Stimulated activated naive CD8-positive, alpha-beta T cell treated with anti-CD3 and anti-CD28 coated beads, Interleukin-15, Interleukin-2, amounts not matched to agents 100 U/mL and 50 U/mL, for 24 hours (primary cell): ENCODE results near the gene DAGLA.
"Not testable (repeated sequence)": the region's sequence is repeated elsewhere in the genome, so short reads cannot be mapped to it uniquely, and the experiment has no call there.

Experiments used
- ATAC-seq: fragments of 150-1000 bp; cut with Tn5 transposase; one replicate; pipeline ENCODE4 v1.10.0; 2021
- DNase-seq: peaks from one replicate; pipeline ENCODE4 v3.0.0; 2021

The DAGLA gene

GRCh38 chr11:61666684-61667297 lies 13.4 kb upstream of the DAGLA start:
- no peak for ATAC-seq
- DNase-seq = no peak

DNA sequence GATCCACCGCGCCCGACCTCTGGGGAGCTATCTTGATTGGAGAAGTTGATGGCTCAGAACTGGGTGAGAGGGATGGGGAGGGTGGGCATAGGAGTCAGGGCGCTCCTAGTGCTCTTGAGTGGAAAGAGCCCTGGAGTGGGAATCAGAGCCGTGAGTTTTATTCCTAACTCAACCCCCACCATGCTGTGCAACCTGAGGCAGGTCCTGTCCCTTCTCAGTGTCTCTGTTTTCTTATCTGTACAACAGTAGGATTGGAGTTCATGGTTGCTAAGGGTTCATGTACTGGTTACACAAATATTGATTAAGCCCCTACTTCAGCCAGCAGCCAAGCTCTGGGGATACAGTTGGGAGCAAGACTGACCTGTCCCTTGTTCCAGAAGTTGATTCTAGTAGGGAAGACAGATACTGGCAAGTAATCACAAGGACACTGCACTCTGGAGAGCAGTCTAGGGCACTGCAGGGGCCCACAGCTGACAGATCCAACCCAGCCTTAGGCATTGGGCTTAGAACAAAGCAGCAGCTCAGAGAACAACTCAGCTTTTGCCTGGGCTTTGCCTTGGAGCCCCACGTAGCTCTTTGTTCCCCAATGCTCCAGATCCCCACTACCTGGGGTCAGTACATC lies 12.4 kb upstream of the DAGLA start:
- DNase-seq = no peak
- no peak for ATAC-seq

- ATAC-seq (no peak), DNase-seq (no peak)
These were observed 10.8 kb upstream of the DAGLA start for GRCh38 chr11:61669417-61669816.

DNA sequence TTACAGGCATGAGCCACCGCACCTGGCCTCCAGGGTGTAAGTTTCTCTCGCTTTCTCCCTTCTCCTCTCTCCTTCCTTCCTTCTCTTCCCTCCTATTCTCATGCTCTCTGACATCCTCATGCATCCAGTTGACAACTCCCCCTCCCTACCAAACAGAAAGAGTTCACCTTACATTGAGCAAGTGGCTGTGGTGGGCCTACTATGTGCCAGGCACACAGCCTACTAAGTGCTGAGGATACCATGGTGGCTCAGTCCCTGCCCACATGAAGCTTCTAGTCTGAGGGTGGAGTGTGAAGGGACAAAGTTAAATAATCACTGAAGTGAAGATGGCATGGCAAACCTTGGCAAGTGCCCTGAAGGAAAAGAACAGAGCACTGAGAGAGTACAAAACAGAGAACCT lies 9.6 kb upstream of the DAGLA start:
- DNase-seq (no peak), ATAC-seq (no peak)

DNA sequence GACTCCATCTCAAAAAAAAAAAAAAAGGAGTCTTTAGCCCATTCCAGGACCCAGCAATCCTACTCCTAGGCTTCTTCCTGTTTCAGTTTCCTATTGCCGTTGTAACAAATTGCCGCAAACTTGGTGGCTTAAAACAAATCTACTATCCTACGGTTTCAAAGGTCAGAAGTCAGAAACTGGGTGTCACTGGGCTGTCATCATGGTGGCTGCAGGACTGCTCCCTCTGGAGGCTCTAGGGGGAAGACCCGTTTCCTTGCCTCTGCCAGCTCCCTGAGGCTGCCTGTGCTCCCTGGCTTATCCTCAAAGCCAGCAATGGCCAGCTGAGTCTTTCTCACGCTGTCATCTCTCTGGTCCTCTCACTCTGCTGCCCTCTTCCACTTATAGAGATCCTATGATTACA lies 8.7 kb upstream of the DAGLA start:
- ATAC-seq (no peak), DNase-seq (no peak)

GRCh38 chr11:61673946-61674467 lies 6.2 kb upstream of the DAGLA start:
- ATAC-seq, DNase-seq: not testable (repeated sequence)

GRCh38 chr11:61675826-61676225 lies 4.4 kb upstream of the DAGLA start:
- ATAC-seq (no peak), DNase-seq (no peak)

GRCh38 chr11:61679296-61679695 lies 895 bp upstream of the DAGLA start:
- no peak for ATAC-seq

DNA sequence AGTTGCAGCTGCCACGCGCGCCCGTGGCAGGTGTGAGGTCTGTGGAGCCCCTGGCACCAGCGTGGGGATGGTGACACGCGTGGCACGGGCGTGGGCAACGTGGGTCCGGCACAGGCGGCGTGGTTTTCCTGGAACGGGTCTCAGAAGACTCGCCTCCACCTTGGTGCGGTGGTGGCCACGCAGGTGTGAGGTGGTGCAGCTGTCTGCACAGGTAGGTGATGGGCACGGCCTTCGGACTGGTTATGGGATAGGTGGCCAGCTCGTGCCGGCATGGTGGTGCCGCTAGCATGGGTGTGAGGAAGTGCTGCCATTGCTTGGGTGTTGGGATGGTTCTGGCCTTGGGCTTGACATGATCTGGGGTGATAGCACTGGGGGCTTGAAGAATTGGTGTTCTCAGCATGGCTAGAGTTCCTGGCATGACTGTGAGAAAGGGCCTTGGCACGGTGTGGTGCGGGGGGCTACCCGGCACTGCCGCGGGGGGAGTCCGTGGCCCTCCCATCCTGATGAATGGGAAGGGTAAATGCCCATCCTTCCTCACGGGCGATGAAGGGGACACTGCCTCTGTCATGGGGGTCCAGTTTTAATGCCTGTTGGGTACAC lies 531 bp downstream of the DAGLA start:
- ATAC-seq = no peak
- no peak for DNase-seq

More at GRCh38 chr11:61679296-61679695, 895 bp upstream of the DAGLA start:
- DNase-seq = no peak

- ATAC-seq = no peak
- no peak for DNase-seq
These were observed 2.0 kb downstream of the DAGLA start for GRCh38 chr11:61682093-61682732.

GRCh38 chr11:61682906-61683675 lies 2.9 kb downstream of the DAGLA start:
- no peak for ATAC-seq
- no peak for DNase-seq

DNA sequence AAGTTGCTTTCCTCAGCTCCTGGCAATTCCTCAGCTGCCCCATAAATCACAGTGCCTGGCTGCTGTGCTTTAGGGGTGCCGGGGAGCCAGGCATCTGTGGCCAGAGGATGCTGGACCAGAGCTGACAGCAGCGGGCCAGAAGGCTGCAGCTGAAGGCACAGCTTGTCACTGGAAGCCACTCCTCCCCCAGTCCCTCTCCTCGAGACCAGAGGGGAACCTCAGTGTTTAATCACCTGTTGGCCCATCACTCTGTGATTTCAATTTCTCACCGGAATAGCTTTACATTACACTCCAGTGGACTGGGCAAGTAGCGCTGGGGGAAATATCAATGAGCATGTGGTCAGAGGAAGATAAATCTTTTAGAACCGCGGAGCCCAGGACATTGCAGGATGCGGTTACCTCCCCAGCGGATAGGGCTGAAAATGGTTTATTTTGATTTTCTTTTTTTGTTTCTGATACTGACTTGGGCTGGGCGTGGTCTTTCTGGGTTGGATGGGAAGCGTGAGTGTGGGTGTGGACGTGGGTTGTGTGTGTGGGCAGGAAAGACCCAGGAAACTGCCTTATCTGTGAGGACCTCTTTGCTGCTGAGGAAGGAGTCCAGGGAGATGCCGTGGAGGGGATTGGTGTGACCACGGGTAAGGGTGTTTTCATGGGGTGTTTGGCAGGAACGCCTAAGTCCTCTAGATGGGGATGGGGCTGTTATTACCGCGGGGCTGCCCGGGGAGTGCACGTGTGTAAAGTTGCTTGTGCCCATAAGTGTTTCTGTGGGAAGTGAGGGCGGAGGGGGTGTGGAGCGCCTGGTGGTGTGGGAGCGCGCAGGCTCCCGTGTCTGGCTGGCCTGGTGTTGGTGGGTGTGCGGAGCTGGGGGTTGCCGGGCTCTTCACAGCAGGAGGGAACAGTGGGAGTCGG lies 4.0 kb downstream of the DAGLA start:
- no peak for ATAC-seq
- no peak for DNase-seq

DNA sequence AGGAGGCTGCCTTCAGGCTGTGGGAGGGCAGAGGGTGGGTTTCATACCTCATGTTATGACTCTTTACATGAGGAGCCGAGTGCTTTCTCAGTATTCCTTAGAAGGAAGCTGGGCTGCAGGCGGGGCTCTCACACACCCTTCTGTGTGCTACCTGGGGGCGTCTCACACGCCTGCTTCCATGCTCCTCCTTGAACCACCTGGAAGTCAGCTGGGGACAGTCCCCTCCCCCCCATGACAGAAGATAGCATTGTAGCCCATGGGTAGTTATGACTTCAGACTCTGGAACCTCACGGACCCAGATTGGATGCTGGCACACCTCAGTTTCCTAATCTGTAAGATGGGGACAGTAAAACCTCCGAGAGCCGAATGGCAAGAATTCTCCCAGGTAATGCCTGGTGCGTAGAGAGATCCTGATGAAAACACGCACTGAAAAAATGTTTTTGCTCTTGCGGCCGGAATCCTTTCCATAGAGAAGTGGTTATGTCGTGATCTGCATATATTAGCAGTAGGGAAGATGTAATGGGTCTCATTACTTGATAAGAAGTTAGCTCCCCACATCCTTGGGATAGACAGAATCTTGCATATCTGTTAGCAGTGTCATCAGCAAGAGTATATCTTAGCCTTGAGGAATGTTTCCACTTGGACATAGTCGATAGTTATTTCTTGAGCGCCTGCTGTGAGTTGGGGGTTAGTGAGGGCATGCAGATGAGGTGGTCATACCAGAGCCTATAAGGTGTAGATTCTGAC lies 4.9 kb downstream of the DAGLA start:
- ATAC-seq = peak; percentile 12
- no peak for DNase-seq

GRCh38 chr11:61685617-61685967 lies 5.4 kb downstream of the DAGLA start:
- DNase-seq (peak; percentile 46), ATAC-seq (peak; percentile 38)

DNA sequence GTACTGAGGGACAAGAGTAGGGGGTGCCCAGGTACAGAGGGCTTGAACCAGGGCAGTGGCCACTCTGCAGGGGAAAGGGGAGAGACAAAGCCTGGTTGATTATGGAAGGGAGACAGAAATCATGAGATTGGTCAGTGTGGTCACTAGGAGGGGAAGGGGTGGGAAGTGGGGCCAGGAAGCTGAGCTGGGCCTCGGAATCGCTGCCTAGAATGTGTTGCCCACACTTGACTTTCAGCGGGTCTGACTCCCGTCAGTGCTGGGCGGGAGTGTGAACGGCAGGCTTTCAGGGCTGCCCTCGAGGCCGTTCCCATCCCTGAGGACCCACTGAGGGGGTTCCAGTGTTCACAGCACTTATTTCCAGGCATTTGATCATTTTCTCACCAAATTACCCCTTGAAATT lies 5.9 kb downstream of the DAGLA start:
- ATAC-seq (no peak), DNase-seq (no peak)

DNA sequence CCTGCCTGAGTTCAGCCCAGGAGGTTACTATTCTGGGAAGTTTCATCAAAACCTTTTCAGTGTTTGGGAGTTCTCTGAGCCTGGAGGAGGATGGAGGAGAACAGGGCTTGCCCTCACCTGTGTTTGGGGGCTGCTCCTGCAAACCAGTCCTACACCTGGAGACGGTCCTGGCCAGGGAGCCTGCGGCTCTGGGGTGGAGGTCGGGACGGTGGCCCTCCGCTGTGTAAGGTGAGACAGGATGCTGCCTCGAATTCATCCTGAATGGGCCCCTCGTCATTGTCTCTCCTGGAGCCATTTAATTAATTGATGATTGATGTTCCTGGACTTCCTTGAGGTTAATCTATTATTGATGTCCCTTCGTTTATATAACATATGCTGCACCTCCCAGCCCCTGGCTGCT lies 6.3 kb downstream of the DAGLA start:
- ATAC-seq (no peak), DNase-seq (no peak)

DNA sequence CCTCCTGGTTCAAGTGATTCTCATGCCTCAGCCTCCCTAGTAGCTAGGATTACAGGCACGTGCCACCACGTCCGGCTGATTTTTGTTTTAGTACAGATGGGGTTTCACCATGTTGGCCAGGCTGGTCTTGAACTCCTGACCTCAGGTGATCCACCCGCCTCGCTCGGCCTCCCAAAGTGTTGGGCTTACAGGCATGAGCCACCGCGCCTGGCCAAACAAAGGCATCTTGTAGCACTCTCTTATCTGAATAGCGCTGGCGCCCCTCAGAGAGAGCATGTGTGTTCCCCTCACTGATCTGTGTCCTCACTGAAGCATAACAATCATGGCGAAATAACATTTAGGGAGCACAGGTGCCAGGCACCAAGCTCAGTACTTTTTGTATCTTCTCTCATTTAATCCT lies 7.2 kb downstream of the DAGLA start:
- DNase-seq = no peak
- ATAC-seq = no peak

GRCh38 chr11:61688365-61689163 lies 8.4 kb downstream of the DAGLA start:
- ATAC-seq (no peak), DNase-seq (no peak)

- DNase-seq = no peak
- no peak for ATAC-seq
These were observed 8.9 kb downstream of the DAGLA start for GRCh38 chr11:61689164-61689496.
